Neural crest cell (in vitro differentiated cells): Measurements from ENCODE around the gene GSS. TPM values are rescaled to one million over a fixed set of nuclear protein-coding genes. Genes with fewer than 3 reads are reported as not detected.

Experiments
- DNase-seq: peaks from one replicate; pipeline ENCODE4 v3.0.0; 2021; ENCODE audit warnings: low read depth, mixed read lengths, low spot score
- H3K27ac Mint-ChIP-seq: one replicate; pipeline ENCODE4 v1.8.0; 2021; ENCODE audit warnings: mild to moderate bottlenecking, mixed read lengths; ENCODE audit not compliant: unreplicated experiment
- H3K27me3 Mint-ChIP-seq: 2 replicates; pipeline ENCODE4 v1.8.0; 2021; ENCODE audit warnings: low read depth, mild to moderate bottlenecking, mixed read lengths
- H3K36me3 Mint-ChIP-seq: 2 replicates; pipeline ENCODE4 v1.8.0; 2021; ENCODE audit warnings: low read depth, mild to moderate bottlenecking, mixed read lengths
- H3K4me1 Mint-ChIP-seq: 2 replicates; pipeline ENCODE4 v1.8.0; 2021; ENCODE audit warnings: mixed read lengths
- H3K4me3 Mint-ChIP-seq: one replicate; pipeline ENCODE4 v1.8.0; 2021; ENCODE audit warnings: mild to moderate bottlenecking, mixed read lengths
- H3K9me3 Mint-ChIP-seq: 2 replicates; pipeline ENCODE4 v1.8.0; 2021; ENCODE audit warnings: mixed read lengths
- CTCF ChIP-seq: fragments of 200-600 bp; sonication (generic); conservative IDR thresholded peaks from 2 replicates; pipeline ENCODE4 v1.5.0; 2021; ENCODE audit warnings: antibody characterized with exemption, mild to moderate bottlenecking
- total RNA-seq: library from RNA; stranded (reverse); gene quantifications from 2 replicates; pipeline ENCODE4 v1.2.1, GENCODE V29; 2021

Gene GSS
- total RNA-seq, 1 donor from 2014 or later = 78.8 TPM

DNA sequence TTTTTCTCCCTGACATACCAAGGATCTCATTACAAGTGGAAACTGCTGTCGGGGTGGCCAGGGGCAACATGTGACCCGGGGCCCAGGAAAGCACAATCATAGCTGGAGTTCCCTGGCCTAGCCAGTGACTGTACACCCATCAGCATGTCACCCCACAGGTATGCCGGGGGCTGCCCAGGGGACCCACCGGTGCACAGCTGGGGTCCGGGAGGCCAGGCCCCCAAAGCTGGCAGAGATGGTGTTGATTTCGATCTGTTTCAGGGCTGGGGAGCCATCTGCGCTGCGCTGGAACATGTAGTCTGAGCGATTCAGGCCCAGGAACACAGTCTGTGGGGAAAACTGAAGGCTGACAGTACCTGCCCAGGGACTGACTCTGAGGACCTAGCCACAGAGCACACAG lies 13.3 kb downstream of the GSS start:
- Mint-ChIP-seq H3K9me3 (no peaks in the 10 kb centered on the region), H3K36me3 (peaks cover 8% of the 10 kb centered on the region), H3K4me3 (no peak overlapping the region), H3K4me1 (no peaks in the 10 kb centered on the region), H3K27me3 (no peaks in the 10 kb centered on the region), H3K27ac (no peak overlapping the region)
- no peak for TF ChIP-seq CTCF
- DNase-seq = no peak

- no peak for DNase-seq
- Mint-ChIP-seq H3K4me3 (no peak overlapping the region), H3K9me3 (no peaks in the 10 kb centered on the region), H3K27ac (no peak overlapping the region), H3K36me3 (peaks cover 11% of the 10 kb centered on the region), H3K27me3 (no peaks in the 10 kb centered on the region), H3K4me1 (no peaks in the 10 kb centered on the region)
- no peak for TF ChIP-seq CTCF
Observed at GRCh38 chr20:34941226-34941625, 14.4 kb downstream of the GSS start.

DNA sequence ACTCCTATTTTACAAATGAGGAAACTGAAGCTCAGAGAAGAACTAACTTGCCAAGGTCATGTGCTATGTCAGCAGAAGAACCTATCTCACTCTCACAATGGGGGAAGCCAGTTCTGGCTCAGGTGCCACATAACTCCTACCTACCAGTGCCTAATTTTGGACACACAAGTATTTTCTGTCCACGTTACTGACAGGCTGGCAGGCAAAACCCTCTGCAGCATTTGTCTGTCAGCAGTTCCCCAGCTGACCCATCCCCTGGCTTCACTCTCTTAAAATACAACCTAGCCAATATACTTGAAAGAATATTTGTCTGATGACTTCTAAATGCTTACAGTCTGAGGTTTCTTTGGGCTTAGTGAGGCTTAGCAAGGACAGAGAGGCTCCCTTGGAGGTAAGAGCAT lies 15.5 kb downstream of the GSS start:
- Mint-ChIP-seq H3K9me3 (no peaks in the 10 kb centered on the region), H3K36me3 (peaks cover 13% of the 10 kb centered on the region), H3K4me3 (no peak overlapping the region), H3K4me1 (no peaks in the 10 kb centered on the region), H3K27me3 (no peaks in the 10 kb centered on the region), H3K27ac (no peak overlapping the region)
- no peak for TF ChIP-seq CTCF
- DNase-seq = no peak

DNA sequence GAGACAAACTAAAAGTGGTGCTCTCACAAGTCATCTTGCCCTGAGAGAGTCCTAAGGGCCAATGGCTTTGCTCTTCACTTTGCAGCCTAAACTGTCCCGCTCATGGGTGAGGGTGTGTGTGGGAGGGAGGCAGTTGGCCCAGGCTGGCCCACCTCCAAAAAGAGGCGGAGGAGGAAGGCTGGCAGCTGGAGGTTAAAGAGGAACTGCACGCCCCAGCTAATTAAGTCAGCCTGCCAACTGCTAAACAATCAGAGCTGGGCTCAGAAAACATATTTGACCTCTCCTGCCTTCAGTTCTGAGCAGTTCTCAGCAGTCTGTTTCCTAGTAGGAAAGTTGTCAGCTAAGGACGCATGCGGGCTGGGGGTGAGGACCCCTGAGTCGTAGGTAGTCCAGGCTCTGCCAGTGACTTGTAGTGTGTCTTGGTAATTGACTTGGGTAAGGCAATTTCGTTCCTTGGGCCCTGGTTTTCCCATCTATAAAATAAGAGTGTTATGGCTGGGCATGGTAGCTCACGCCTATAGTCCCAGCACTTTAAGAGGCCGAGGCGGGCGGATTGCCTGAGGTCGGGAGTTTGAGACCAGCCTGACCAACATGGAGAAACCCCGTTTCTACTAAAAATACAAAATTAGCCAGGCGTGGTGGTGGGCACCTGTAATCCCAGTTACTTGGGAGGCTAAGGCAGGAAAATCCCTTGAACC lies 17.0 kb downstream of the GSS start:
- no peaks in the 10 kb centered on the region for H3K9me3 Mint-ChIP-seq

DNA sequence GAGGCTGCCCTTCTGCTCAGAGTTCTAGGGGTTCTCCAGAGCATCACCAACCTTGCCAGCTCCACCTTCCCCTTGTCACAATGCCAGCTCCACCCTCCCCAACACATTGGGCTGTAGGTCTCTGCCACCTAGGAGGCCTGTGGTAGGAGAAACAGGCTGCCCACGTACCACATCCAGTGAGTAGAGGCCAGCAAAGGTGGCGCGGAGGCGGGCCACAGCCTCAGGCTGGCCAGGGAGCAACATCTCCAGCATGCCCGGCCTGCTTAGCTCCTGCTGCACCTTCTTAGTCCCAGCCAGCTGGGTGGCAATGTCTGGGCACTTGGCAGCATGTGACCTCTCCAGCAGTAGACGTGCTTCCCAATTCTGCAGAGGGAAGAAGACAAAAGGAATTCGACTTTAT lies 23.8 kb downstream of the GSS start:
- TF ChIP-seq CTCF = no peak
- no peak overlapping the region for H3K27ac Mint-ChIP-seq
- H3K4me3 Mint-ChIP-seq = no peak overlapping the region
- no peak for DNase-seq
- peaks cover 26% of the 10 kb centered on the region for H3K36me3 Mint-ChIP-seq
- no peaks in the 10 kb centered on the region for H3K27me3 Mint-ChIP-seq
- H3K4me1 Mint-ChIP-seq = no peaks in the 10 kb centered on the region
- H3K9me3 Mint-ChIP-seq = no peaks in the 10 kb centered on the region

More for the DNA sequence above, 17.0 kb downstream of the GSS start:
- Mint-ChIP-seq H3K27me3 (no peaks in the 10 kb centered on the region), H3K36me3 (peaks cover 13% of the 10 kb centered on the region), H3K4me1 (no peaks in the 10 kb centered on the region), H3K4me3 (no peak overlapping the region), H3K27ac (peak overlapping the region; percentile 0)
- TF ChIP-seq CTCF = no peak
- DNase-seq = no peak
